ENCODE results near the gene TTC27.
"Not testable (repeated sequence)": the region's sequence is repeated elsewhere in the genome, so short reads cannot be mapped to it uniquely, and the experiment has no call there.

The TTC27 gene

GRCh38 chr2:32841931-32842898 is 214.4 kb downstream of the TTC27 start:
- no peak overlapping the region for H3K4me3 ChIP-seq (ENCODE audit: low read depth, low read length)
- TF ChIP-seq, protein P1, sequence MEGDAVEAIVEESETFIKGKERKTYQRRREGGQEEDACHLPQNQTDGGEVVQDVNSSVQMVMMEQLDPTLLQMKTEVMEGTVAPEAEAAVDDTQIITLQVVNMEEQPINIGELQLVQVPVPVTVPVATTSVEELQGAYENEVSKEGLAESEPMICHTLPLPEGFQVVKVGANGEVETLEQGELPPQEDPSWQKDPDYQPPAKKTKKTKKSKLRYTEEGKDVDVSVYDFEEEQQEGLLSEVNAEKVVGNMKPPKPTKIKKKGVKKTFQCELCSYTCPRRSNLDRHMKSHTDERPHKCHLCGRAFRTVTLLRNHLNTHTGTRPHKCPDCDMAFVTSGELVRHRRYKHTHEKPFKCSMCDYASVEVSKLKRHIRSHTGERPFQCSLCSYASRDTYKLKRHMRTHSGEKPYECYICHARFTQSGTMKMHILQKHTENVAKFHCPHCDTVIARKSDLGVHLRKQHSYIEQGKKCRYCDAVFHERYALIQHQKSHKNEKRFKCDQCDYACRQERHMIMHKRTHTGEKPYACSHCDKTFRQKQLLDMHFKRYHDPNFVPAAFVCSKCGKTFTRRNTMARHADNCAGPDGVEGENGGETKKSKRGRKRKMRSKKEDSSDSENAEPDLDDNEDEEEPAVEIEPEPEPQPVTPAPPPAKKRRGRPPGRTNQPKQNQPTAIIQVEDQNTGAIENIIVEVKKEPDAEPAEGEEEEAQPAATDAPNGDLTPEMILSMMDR (IDR thresholded peaks at IDR 0.05; ENCODE audit: low read depth, low read length), result no peak
- in situ Hi-C loops (cut with HindIII; ENCODE audit: low sequenced_read_pairs), result no loop called here
- DNase-seq (ENCODE audit: low read depth, low spot score), result no peak

GRCh38 chr2:32843699-32844098 is 215.8 kb downstream of the TTC27 start:
- DNase-seq (ENCODE audit: low read depth, low spot score), result no peak
- in situ Hi-C loops (cut with HindIII; ENCODE audit: low sequenced_read_pairs), result no loop called here

DNA sequence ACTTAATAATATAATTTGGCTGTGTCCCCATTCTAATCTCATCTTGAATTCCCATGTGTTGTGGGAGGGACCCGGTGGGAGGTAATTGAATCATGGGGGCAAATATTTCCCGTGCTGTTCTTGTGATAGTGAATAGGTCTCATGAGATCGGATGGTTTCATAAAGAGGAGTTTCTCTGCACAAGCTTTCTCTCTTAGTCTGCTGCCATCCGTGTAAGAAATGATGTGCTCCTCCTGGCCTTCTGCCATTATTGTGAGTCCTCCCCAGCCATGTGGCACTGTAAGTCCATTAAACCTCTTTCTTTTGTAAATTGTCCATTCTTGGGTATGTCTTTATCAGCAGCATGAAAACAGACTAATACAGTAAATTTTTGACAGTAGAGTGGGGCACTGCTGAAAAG is 216.4 kb downstream of the TTC27 start:
- DNase-seq (ENCODE audit: low read depth, low spot score), result no peak
- H3K4me3 ChIP-seq (ENCODE audit: low read depth, low read length), result no peak overlapping the region
- TF ChIP-seq, protein P1 (IDR thresholded peaks at IDR 0.05; ENCODE audit: low read depth, low read length), result no peak
- in situ Hi-C loops (cut with HindIII; ENCODE audit: low sequenced_read_pairs), result no loop called here

More at GRCh38 chr2:32843699-32844098, 215.8 kb downstream of the TTC27 start:
- TF ChIP-seq, protein P1 (IDR thresholded peaks at IDR 0.05; ENCODE audit: low read depth, low read length), result no peak
- H3K4me3 ChIP-seq (ENCODE audit: low read depth, low read length), result no peak overlapping the region

- DNase-seq (ENCODE audit: low read depth, low spot score); H3K4me3 ChIP-seq (ENCODE audit: low read depth, low read length); in situ Hi-C loops (cut with HindIII; ENCODE audit: low sequenced_read_pairs): not testable (repeated sequence)
These were observed 218.4 kb downstream of the TTC27 start for GRCh38 chr2:32846274-32846673.

GRCh38 chr2:32847734-32848133 is 219.9 kb downstream of the TTC27 start:
- in situ Hi-C loops (cut with HindIII; ENCODE audit: low sequenced_read_pairs), result no loop called here
- DNase-seq (ENCODE audit: low read depth, low spot score), result no peak
- H3K4me3 ChIP-seq (ENCODE audit: low read depth, low read length), result no peak overlapping the region
- TF ChIP-seq, protein P1 (IDR thresholded peaks at IDR 0.05; ENCODE audit: low read depth, low read length), result no peak

GRCh38 chr2:32849456-32850194 is 221.8 kb downstream of the TTC27 start:
- in situ Hi-C loops (cut with HindIII; ENCODE audit: low sequenced_read_pairs), result no loop called here
- H3K4me3 ChIP-seq (ENCODE audit: low read depth, low read length), result no peak overlapping the region
- no peak for DNase-seq (ENCODE audit: low read depth, low spot score)
- TF ChIP-seq, protein P1 (IDR thresholded peaks at IDR 0.05; ENCODE audit: low read depth, low read length), result no peak

Measured in astrocyte of the spinal cord (primary cell).